Astrocyte of the cerebellum (primary cell): ENCODE data around the gene CYBRD1.

Source experiments
- DNase-seq: peaks from one replicate; pipeline ENCODE4 v3.0.0-alpha.2; 2011; ENCODE audit warnings: low read depth
- H3K4me3 ChIP-seq: 2 replicates; pipeline ENCODE4 v1.5.1; 2011; ENCODE audit warnings: mild to moderate bottlenecking, low read depth, low read length, moderate library complexity
- in situ Hi-C: cut with HindIII; loops from 2 replicates; pipeline ENCODE4 v1.10.0; 2017; ENCODE audit warnings: low sequenced_read_pairs
- TF ChIP-seq, protein P1 (sequence below): IDR thresholded peaks from 2 replicates; pipeline ENCODE4 v1.5.1; 2012; ENCODE audit warnings: low read length, low read depth, moderate library complexity, mild to moderate bottlenecking; ENCODE audit errors: missing control alignments

Gene CYBRD1

DNA sequence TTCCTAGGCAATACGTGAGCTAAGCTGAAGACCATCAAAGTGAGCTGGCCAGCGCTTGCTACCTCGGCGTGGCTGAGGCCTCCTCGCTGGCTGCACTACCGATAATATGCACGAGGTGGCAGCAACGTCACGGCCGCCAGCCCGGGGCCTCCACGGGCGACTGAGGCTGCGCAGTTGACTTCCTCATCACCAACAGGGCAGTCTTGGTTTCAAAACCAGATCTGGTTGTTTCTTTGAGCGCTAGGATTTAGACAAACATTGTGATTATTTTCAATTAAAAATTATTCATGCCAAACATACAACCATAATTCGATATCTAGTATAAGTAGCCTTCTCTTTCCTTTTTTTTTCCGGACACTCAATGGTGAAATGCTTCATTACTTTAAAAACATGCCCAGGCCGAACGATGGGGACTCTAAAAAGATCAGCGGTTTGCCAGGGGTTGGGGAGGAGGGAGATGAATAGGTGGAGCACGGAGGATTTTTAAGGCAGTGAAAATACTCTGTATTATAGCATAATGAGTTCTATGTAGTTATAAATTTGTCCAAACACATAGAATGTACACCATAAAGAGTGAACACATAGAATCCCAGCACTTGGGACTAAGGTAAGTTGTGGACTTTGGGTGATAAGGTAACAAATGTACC is 52.0 kb downstream of the CYBRD1 start:
- TF ChIP-seq, protein P1, sequence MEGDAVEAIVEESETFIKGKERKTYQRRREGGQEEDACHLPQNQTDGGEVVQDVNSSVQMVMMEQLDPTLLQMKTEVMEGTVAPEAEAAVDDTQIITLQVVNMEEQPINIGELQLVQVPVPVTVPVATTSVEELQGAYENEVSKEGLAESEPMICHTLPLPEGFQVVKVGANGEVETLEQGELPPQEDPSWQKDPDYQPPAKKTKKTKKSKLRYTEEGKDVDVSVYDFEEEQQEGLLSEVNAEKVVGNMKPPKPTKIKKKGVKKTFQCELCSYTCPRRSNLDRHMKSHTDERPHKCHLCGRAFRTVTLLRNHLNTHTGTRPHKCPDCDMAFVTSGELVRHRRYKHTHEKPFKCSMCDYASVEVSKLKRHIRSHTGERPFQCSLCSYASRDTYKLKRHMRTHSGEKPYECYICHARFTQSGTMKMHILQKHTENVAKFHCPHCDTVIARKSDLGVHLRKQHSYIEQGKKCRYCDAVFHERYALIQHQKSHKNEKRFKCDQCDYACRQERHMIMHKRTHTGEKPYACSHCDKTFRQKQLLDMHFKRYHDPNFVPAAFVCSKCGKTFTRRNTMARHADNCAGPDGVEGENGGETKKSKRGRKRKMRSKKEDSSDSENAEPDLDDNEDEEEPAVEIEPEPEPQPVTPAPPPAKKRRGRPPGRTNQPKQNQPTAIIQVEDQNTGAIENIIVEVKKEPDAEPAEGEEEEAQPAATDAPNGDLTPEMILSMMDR = peak; percentile 95
- H3K4me3 ChIP-seq = no peak overlapping the region
- in situ Hi-C loops = no loop called here
- peak; percentile 36 for DNase-seq

DNA sequence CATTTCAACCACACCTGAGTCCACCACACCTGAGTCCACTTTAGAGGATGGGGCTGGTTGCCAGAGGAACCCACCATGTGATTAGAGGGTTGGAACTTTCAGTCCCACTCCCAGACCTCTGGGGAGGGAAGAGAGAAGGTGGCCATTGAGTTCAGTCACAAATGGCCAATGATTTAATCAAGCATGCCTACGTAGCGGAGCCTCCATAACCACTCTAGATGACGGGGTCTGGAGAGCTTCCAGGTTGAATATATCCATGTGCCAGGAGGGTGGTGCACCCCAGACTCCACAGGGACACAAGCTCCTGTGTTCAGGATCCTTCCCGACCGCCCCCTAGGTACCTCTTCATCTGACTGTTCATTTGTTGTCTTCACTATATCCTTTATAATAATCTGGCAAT is 53.3 kb downstream of the CYBRD1 start:
- no peak for DNase-seq
- in situ Hi-C loops = no loop called here
- H3K4me3 ChIP-seq = no peak overlapping the region
- TF ChIP-seq, protein P1 = no peak

DNA sequence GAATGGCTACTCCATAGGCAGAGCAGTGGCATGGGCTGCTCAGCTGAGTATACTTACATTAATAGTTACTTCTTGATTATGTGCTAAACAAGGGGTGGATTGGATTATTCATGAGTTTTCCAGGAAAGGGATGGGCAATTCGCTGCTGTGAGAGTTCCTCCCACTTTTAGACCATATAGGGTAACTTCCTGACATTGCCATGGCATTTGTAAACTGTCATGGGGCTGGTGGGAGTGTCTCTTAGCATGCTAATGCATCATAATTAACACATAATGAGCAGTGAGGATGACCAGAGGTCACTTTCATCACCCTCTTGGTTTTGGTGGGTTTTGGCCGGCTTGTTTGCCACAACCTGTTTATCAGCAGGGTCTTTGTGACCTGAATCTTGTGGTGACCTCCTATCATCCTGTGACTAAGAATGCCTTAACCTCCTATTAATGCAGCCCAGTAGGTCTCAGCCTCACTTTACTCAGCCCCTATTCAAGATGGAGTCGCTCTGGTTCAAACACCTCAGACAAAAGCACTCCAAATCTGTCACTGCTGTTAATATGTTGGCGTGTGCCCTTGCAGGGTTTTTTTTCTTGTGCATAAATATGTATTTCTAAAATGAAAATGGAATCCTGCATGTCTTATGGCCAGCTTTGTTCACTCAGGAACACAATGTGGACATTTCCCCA is 56.0 kb downstream of the CYBRD1 start:
- no peak overlapping the region for H3K4me3 ChIP-seq
- TF ChIP-seq, protein P1 = no peak
- no peak for DNase-seq
- in situ Hi-C loops = no loop called here

DNA sequence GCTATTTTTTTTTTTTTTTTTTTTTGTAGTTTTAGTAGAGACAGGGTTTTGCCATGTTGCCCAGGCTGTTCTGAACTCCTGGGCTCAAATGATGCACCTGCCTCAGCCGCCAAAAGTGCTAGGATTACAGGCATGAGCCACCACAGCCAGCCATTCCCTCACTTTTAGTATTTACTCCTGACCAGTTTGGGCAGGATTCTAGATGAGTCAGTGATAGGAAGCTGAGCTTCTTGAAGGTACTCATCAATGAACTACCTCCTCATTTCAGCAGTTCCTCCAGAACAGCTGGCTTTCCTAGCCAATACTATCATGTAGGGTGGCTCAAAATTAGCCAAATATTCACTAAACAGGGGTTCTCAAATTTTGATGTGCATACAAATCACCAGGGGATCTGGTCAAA is 57.2 kb downstream of the CYBRD1 start:
- H3K4me3 ChIP-seq = no peak overlapping the region
- TF ChIP-seq, protein P1 = no peak
- in situ Hi-C loops = no loop called here
- DNase-seq = no peak

DNA sequence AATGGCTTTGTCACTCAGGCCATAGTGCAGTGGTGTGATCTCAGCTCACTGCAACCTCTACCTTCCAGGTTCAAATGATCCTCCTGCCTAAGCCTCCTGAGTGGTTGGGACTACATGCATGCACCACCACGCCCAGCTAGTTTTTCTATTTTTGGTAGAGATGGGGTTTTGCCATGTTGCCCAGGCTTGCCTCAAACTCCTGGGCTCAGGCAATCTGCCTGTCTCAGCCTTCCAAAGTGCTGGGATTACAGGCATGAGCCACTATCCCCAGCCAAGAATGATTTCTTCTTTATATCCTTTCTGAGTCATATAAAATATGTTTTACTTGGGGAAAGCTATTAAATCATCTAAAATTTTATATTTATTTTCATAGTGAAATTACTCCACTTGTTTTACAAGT is 61.3 kb downstream of the CYBRD1 start:
- H3K4me3 ChIP-seq = no peak overlapping the region
- TF ChIP-seq, protein P1 = no peak
- in situ Hi-C loops = no loop called here
- DNase-seq = no peak

DNA sequence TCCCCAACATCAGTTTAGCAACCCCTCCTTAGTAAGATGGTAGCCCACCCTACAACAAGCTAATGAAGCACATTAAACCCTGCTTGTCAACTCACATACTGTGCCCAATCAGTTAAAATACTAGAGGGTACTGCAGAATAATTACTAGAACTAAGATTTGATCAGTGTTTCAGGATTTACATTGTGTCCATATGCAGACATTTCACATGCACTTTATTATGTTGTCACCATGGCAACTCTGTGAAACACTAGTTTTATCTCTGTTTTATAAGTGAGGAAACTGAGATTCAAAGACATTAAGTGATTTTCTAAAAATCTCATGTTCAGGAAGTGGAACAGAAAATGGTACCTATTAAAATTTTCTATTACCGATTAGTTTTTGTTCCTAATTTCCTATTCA is 61.7 kb downstream of the CYBRD1 start:
- TF ChIP-seq, protein P1 = no peak
- no peak for DNase-seq
- H3K4me3 ChIP-seq = no peak overlapping the region
- in situ Hi-C loops = no loop called here
